Aorta (tissue), 5 donors: ENCODE data around the gene ERGIC3. TPM values are rescaled to one million over a fixed set of nuclear protein-coding genes. Genes with fewer than 3 reads are reported as not detected.

Experiments used
- ATAC-seq: fragments of 200-7000 bp; cut with Tn5 transposase; one replicate; pipeline ENCODE4 v1.9.1; 2022; ENCODE audit warnings: moderate library complexity; ENCODE audit not compliant: low FRiP score
- DNase-seq, 2 donors: peaks; one replicate each; pipeline ENCODE4 v3.0.0-alpha.2; 2020
- H3K27ac ChIP-seq, 2 donors: one replicate each; pipeline ENCODE4 v1.5.1; 2013; ENCODE audit warnings: low read length in 2 of 2, mild to moderate bottlenecking in 2 of 2, moderate library complexity in 2 of 2, control low read depth in 1 of 2, inconsistent platforms in 1 of 2, low read depth in 1 of 2
- H3K27me3 ChIP-seq, 2 donors: one replicate each; pipeline ENCODE4 v1.6.1; 2013; ENCODE audit warnings: control low read depth in 1 of 2, low read length in 1 of 2, mild to moderate bottlenecking in 1 of 2, moderate library complexity in 1 of 2; ENCODE audit not compliant: insufficient read depth in 2 of 2, control insufficient read depth in 1 of 2
- H3K36me3 ChIP-seq, 2 donors: one replicate each; pipeline ENCODE4 v1.6.1; 2013; ENCODE audit warnings: control low read depth in 1 of 2, low read length in 1 of 2, mild to moderate bottlenecking in 1 of 2; ENCODE audit not compliant: insufficient read depth in 2 of 2, control insufficient read depth in 1 of 2
- H3K4me1 ChIP-seq, 2 donors: one replicate each; pipeline ENCODE4 v1.6.1; 2013; ENCODE audit warnings: low read length in 2 of 2, control low read depth in 1 of 2, mild to moderate bottlenecking in 1 of 2, moderate library complexity in 1 of 2; ENCODE audit not compliant: insufficient read depth in 2 of 2, control insufficient read depth in 1 of 2
- H3K4me3 ChIP-seq, 2 donors: one replicate each; pipeline ENCODE4 v1.5.1; 2013; ENCODE audit warnings: low read length in 2 of 2, control low read depth in 1 of 2, mild to moderate bottlenecking in 1 of 2
- H3K9me3 ChIP-seq: one replicate; pipeline ENCODE4 v1.6.1; 2013; ENCODE audit warnings: mild to moderate bottlenecking, low read length; ENCODE audit not compliant: control insufficient read depth
- WGBS, 2 donors: extraction: QIAGEN DNeasy Blood & Tissue Kit; methylation state at CpG; one replicate each; pipeline ENCODE4 v1.1.7; 2013; 5-methylcytosine and 5-hydroxymethylcytosine counted together
- intact Hi-C, 2 donors: fragments of 100-400 bp; cut with DNase I; formaldehyde crosslinking; loops; one replicate each; pipeline versions ENCODE4 v1.14.2 to v1.15.0; 2022
- polyA plus RNA-seq, 2 donors: library from polyadenylated mRNA; stranded (reverse); fragments of 200-250 nt; gene quantifications; one replicate each; pipeline ENCODE4 v1.2.3, GENCODE V29; 2013
- total RNA-seq, 2 donors: library from RNA; stranded (reverse); fragmentation: NEBNext Ultra II Directional; extraction: Animal tissue kit (Norgen Biotek cat#: 25700); gene quantifications; one replicate each; pipeline ENCODE4 v1.2.1, GENCODE V29; 2021
- donor health status: healthy with polysubstance abuse.
- donor health status: Bipolar disorder and iron deficiency.
- donor health status: DM: no; HTN: no; CAD: no.
- donor health status: DM: no; HTN: no; CAD: no.
- donor health status: DM: yes; HTN: yes; CAD: no.

ERGIC3 gene
- total and polyA plus RNA-seq, 4 donors: 140 to 254 (median 172) TPM

GRCh38 chr20:35600176-35600992 is 58.5 kb downstream of the ERGIC3 start:
- WGBS, 2 donors: 23 to 24% methylated on average over 33 to 34 of the region's 34 CpGs
- intact Hi-C loops: loop anchor here in 1 of 2 donors (5.0 kb wide), 1 partner anchor 138 kb away; no protein-coding TSS in a partner anchor
- Histone ChIP-seq H3K4me3 (no peak overlapping the region), H3K36me3 (no peaks in the 10 kb centered on the region), H3K27me3 (no peaks in the 10 kb centered on the region), H3K9me3 (no peaks in the 10 kb centered on the region), H3K4me1 (no peaks in the 10 kb centered on the region), H3K27ac (no peak overlapping the region)
- ATAC-seq: no peak
- DNase-seq: peak in 1 of 2 donors; percentile 77

- H3K27me3 ChIP-seq: no peaks in the 10 kb centered on the region
- DNase-seq (peak; percentile 87 to 92), ATAC-seq (peak; percentile 89)
- intact Hi-C loops: loop anchor here in 1 of 2 donors (5.0 kb wide), 1 partner anchor 139 kb away; no protein-coding TSS in a partner anchor
- H3K4me1 ChIP-seq: no peaks in the 10 kb centered on the region
- no peaks in the 10 kb centered on the region for H3K36me3 ChIP-seq
- H3K4me3 ChIP-seq: peak overlapping the region in 1 of 2 donors; percentile 35
- WGBS, 2 donors: 1% methylated on average over 86 to 103 of the region's 103 CpGs
- no peak overlapping the region for H3K27ac ChIP-seq
- no peaks in the 10 kb centered on the region for H3K9me3 ChIP-seq
Observed at GRCh38 chr20:35600993-35601973, 59.4 kb downstream of the ERGIC3 start.

- no peaks in the 10 kb centered on the region for H3K27me3 ChIP-seq
- no peaks in the 10 kb centered on the region for H3K4me1 ChIP-seq
- H3K9me3 ChIP-seq: no peaks in the 10 kb centered on the region
- WGBS, 2 donors: 23 to 26% methylated on average over 27 to 30 of the region's 30 CpGs
- no peak overlapping the region for H3K27ac ChIP-seq
- peak overlapping the region in 1 of 2 donors; percentile 35 for H3K4me3 ChIP-seq
- intact Hi-C loops: loop anchor here in 1 of 2 donors (5.0 kb wide), 1 partner anchor 140 kb away; no protein-coding TSS in a partner anchor
- DNase-seq (peak in 1 of 2 donors; percentile 73), ATAC-seq (no peak)
- H3K36me3 ChIP-seq: no peaks in the 10 kb centered on the region
Observed at GRCh38 chr20:35601990-35602389, 60.1 kb downstream of the ERGIC3 start.

GRCh38 chr20:35602851-35603495 is 61.1 kb downstream of the ERGIC3 start:
- 95 to 96% methylated on average over 15 of the region's 15 CpGs for whole genome bisulfite sequencing, 2 donors
- DNase-seq (peak in 1 of 2 donors; percentile 54), ATAC-seq (no peak)

GRCh38 chr20:35603695-35604448 is 62.0 kb downstream of the ERGIC3 start:
- H3K27ac ChIP-seq: no peak overlapping the region
- intact Hi-C loops: loop anchor here in 1 of 2 donors (5.0 kb wide), 1 partner anchor 142 kb away; no protein-coding TSS in a partner anchor
- no peaks in the 10 kb centered on the region for H3K9me3 ChIP-seq
- no peaks in the 10 kb centered on the region for H3K27me3 ChIP-seq
- WGBS, 2 donors: 90 to 95% methylated on average over 11 of the region's 11 CpGs
- H3K4me1 ChIP-seq: no peaks in the 10 kb centered on the region
- no peaks in the 10 kb centered on the region for H3K36me3 ChIP-seq
- no peak for ATAC-seq
- DNase-seq: peak in 1 of 2 donors; percentile 39
- no peak overlapping the region for H3K4me3 ChIP-seq

More at GRCh38 chr20:35602851-35603495, 61.1 kb downstream of the ERGIC3 start:
- Histone ChIP-seq H3K27ac (no peak overlapping the region), H3K36me3 (no peaks in the 10 kb centered on the region), H3K4me1 (no peaks in the 10 kb centered on the region), H3K27me3 (no peaks in the 10 kb centered on the region), H3K4me3 (no peak overlapping the region), H3K9me3 (no peaks in the 10 kb centered on the region)
- intact Hi-C loops: loop anchor here in 1 of 2 donors (5.0 kb wide), 1 partner anchor 141 kb away; no protein-coding TSS in a partner anchor

GRCh38 chr20:35604449-35604747 is 62.5 kb downstream of the ERGIC3 start:
- H3K27ac ChIP-seq: no peak overlapping the region
- no peak overlapping the region for H3K4me3 ChIP-seq
- DNase-seq (peak in 1 of 2 donors; percentile 54), ATAC-seq (no peak)
- no peaks in the 10 kb centered on the region for H3K36me3 ChIP-seq
- H3K9me3 ChIP-seq: no peaks in the 10 kb centered on the region
- intact Hi-C loops: loop anchor here in 1 of 2 donors (5.0 kb wide), 1 partner anchor 142 kb away; no protein-coding TSS in a partner anchor
- 66 to 67% methylated on average over 4 of the region's 4 CpGs for WGBS, 2 donors
- no peaks in the 10 kb centered on the region for H3K27me3 ChIP-seq
- no peaks in the 10 kb centered on the region for H3K4me1 ChIP-seq

- 92% methylated on average over 4 of the region's 4 CpGs for WGBS, 2 donors
- DNase-seq: peak in 1 of 2 donors; percentile 24
- no peaks in the 10 kb centered on the region for H3K27me3 ChIP-seq
- no peak overlapping the region for H3K27ac ChIP-seq
- no peak overlapping the region for H3K4me3 ChIP-seq
- no peaks in the 10 kb centered on the region for H3K9me3 ChIP-seq
- H3K36me3 ChIP-seq: no peaks in the 10 kb centered on the region
- no peak for ATAC-seq
- H3K4me1 ChIP-seq: no peaks in the 10 kb centered on the region
- intact Hi-C loops: no loop called here
Observed at GRCh38 chr20:35606127-35606526, 64.2 kb downstream of the ERGIC3 start.
